H1 (cell line): ENCODE measurements around the gene DDA1. TPM values are rescaled to one million over a fixed set of nuclear protein-coding genes. Genes with fewer than 3 reads are reported as not detected.

Experiments used
- ASH2L ChIP-seq: fragments of 200-600, 300-600 bp; sonication (generic); IDR thresholded peaks from one replicate; pipeline ENCODE4 v1.7.1; 2017; ENCODE audit warnings: low read length
- CEBPB ChIP-seq: IDR thresholded peaks from 2 replicates; pipeline ENCODE4 v1.6.1; 2012; ENCODE audit warnings: low read depth, low read length
- EZH2 ChIP-seq: fragments of 200-600 bp; sonication (generic); IDR thresholded peaks from 2 replicates; pipeline ENCODE4 v1.7.1; 2012; ENCODE audit warnings: low read depth, mild to moderate bottlenecking, moderate library complexity, low read length, inconsistent platforms; ENCODE audit not compliant: severe bottlenecking
- RAD21 ChIP-seq, 2 experiments: IDR thresholded peaks in 1 of 2; conservative IDR thresholded peaks in 1 of 2; 2 replicates each; pipeline ENCODE4 v1.6.1; 2011; ENCODE audit warnings: low read depth in 2 of 2, low read length in 2 of 2, improper control_type of control experiment in 1 of 2, inconsistent platforms in 1 of 2, mild to moderate bottlenecking in 1 of 2, moderate library complexity in 1 of 2
- TAF1 ChIP-seq: IDR thresholded peaks from 2 replicates; pipeline ENCODE4 v1.6.1; 2011; ENCODE audit warnings: mild to moderate bottlenecking, low read depth, low read length
- polyA plus RNA-seq, 7 experiments: library from polyadenylated mRNA; depleted of rRNA in 3 of 7; stranded (reverse) in 5 of 7; unstranded in 2 of 7; fragments of >200 nt in 5 of 7; fragments of 200-250 nt in 2 of 7; gene quantifications; 1 replicate in 5 of 7; 2 replicates in 1 of 7; 4 replicates in 1 of 7; pipeline versions ENCODE4 v1.2.1 to v1.2.3, GENCODE V29; 2011 to 2013; ENCODE audit warnings: missing spikeins in 2 of 7, mixed read lengths in 2 of 7
- total RNA-seq: library from RNA; stranded (reverse); fragmentation: NEBNext Ultra II Directional; extraction: Animal tissue kit (Norgen Biotek cat#: 25700); gene quantifications from 2 replicates; pipeline ENCODE4 v1.2.1, GENCODE V29; 2021
- TF ChIP-seq, protein P1 (sequence below): IDR thresholded peaks from 2 replicates; pipeline ENCODE4 v1.6.1; 2012; ENCODE audit warnings: low read length, inconsistent platforms

The DDA1 gene
- total and polyA plus RNA-seq, 2 of the 8 experiments (the other 6 are each of a cell fraction or from before 2014, with no cell fraction given): 29.2 to 34.5 TPM

- peak; percentile 46; the same call in 1 of the 2 replicates for TF ChIP-seq CEBPB
- TF ChIP-seq, protein P1, sequence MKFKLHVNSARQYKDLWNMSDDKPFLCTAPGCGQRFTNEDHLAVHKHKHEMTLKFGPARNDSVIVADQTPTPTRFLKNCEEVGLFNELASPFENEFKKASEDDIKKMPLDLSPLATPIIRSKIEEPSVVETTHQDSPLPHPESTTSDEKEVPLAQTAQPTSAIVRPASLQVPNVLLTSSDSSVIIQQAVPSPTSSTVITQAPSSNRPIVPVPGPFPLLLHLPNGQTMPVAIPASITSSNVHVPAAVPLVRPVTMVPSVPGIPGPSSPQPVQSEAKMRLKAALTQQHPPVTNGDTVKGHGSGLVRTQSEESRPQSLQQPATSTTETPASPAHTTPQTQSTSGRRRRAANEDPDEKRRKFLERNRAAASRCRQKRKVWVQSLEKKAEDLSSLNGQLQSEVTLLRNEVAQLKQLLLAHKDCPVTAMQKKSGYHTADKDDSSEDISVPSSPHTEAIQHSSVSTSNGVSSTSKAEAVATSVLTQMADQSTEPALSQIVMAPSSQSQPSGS: 0 out of 2 replicates have a peak, but pooled peaks have one; percentile 57
- peak; percentile 55; the same call in 1 of the 2 replicates for TF ChIP-seq TAF1
- peak; percentile 23 to 54; a peak in 2 of 4 replicates for TF ChIP-seq RAD21 (IDR thresholded peaks at IDR 0.05 in 1 of 2, conservative IDR thresholded peaks at IDR 0.05 in 1 of 2; ENCODE audit: low read depth in 2 of 2, low read length in 2 of 2)
- no peak for TF ChIP-seq EZH2
- peak; percentile 39 for TF ChIP-seq ASH2L
Measured at GRCh38 chr19:17340871-17341357, 31.6 kb downstream of the DDA1 start (continued).
